ENCODE measurements around the gene SH2D3A.

The SH2D3A gene

GRCh38 chr19:6806488-6806887 is 39.3 kb upstream of the SH2D3A start:
- no peaks in the 10 kb centered on the region for H3K36me3 ChIP-seq (ENCODE audit: insufficient read depth)
- peaks cover 22% of the 10 kb centered on the region; the same call in 1 of the 2 replicates for H3K79me2 ChIP-seq (ENCODE audit: insufficient read depth, low read depth)
- peaks cover 23% of the 10 kb centered on the region for H3K4me1 ChIP-seq (ENCODE audit: low read depth, poor library complexity, severe bottlenecking)
- no peak overlapping the region for H3K9ac ChIP-seq
- no peaks in the 10 kb centered on the region for H4K20me1 ChIP-seq (ENCODE audit: insufficient read depth)
- H3K4me2 ChIP-seq, result no peak overlapping the region
- no peak for TF ChIP-seq CTCF (conservative IDR thresholded peaks at IDR 0.05; ENCODE audit: low read depth, low read length)
- no peaks in the 10 kb centered on the region for H3K27me3 ChIP-seq (ENCODE audit: insufficient read depth, low read depth)
- H3K4me3 ChIP-seq (IDR thresholded peaks at IDR 0.05; ENCODE audit: insufficient read depth, low read depth, low read length), result no peak overlapping the region
- H3K27ac ChIP-seq, result no peak overlapping the region
- H2AFZ ChIP-seq (ENCODE audit: low read depth), result no peak overlapping the region

- Histone ChIP-seq H2AFZ (ENCODE audit: low read depth) (no peak overlapping the region), H3K79me2 (ENCODE audit: insufficient read depth, low read depth) (peaks cover 40% of the 10 kb centered on the region), H3K4me1 (ENCODE audit: low read depth, poor library complexity, severe bottlenecking) (peaks cover 41% of the 10 kb centered on the region), H3K27me3 (ENCODE audit: insufficient read depth, low read depth) (no peaks in the 10 kb centered on the region), H3K27ac (peak overlapping the region; percentile 94), H3K9ac (peak overlapping the region; percentile 51; the same call in 1 of the 2 replicates), H3K4me3 (IDR thresholded peaks at IDR 0.05; ENCODE audit: insufficient read depth, low read depth, low read length) (no peak overlapping the region), H3K36me3 (ENCODE audit: insufficient read depth) (no peaks in the 10 kb centered on the region), H3K4me2 (peak overlapping the region; percentile 99; the same call in 1 of the 2 replicates), H4K20me1 (ENCODE audit: insufficient read depth) (no peaks in the 10 kb centered on the region)
- TF ChIP-seq CTCF (conservative IDR thresholded peaks at IDR 0.05; ENCODE audit: low read depth, low read length), result no peak
Measured at GRCh38 chr19:6803036-6803404, 35.8 kb upstream of the SH2D3A start.

DNA sequence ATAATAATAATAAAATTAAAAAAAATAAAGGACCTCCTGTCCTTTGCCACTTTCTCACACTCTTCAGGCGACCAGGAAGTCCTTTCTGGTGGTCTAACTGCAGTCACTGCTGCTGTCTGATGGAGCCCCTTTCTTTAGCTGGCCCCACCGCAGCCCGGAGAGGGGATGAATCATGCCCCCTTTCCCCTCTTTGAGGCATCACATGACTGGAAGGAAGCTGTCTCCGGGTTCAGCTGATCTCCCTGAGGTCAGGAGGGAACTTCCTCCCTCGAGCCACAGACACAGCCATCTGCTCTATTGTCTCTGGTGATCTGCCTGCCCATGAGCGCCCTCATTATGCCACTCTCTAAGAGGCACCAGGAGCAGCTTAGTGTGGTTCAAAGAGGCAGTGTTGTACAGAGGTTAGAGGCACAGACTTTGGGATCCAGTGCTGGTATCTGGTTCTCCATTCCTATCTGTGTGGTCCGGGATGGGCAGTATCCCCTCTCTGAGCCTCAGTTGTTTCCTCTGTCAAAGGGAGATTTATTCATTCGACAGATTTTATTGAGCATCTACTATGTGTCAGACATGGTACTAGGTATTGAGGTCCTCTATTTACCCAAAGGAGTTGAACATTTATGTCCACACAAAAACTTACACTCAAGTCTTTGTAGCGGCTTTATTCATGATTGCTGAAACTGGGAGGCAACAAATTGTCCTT is 35.3 kb upstream of the SH2D3A start:
- H3K36me3 ChIP-seq (ENCODE audit: insufficient read depth), result no peaks in the 10 kb centered on the region
- H3K27me3 ChIP-seq (ENCODE audit: insufficient read depth, low read depth), result no peaks in the 10 kb centered on the region
- peaks cover 46% of the 10 kb centered on the region for H3K79me2 ChIP-seq (ENCODE audit: insufficient read depth, low read depth)
- H3K4me1 ChIP-seq (ENCODE audit: low read depth, poor library complexity, severe bottlenecking), result peaks cover 41% of the 10 kb centered on the region
- H4K20me1 ChIP-seq (ENCODE audit: insufficient read depth), result no peaks in the 10 kb centered on the region
- TF ChIP-seq CTCF (conservative IDR thresholded peaks at IDR 0.05; ENCODE audit: low read depth, low read length), result no peak
- peak overlapping the region; percentile 51; the same call in 1 of the 2 replicates for H3K9ac ChIP-seq
- H3K27ac ChIP-seq, result peak overlapping the region; percentile 94
- peak overlapping the region; percentile 99 for H3K4me2 ChIP-seq
- H2AFZ ChIP-seq (ENCODE audit: low read depth), result peak overlapping the region; percentile 7; the same call in 1 of the 2 replicates
- no peak overlapping the region for H3K4me3 ChIP-seq (IDR thresholded peaks at IDR 0.05; ENCODE audit: insufficient read depth, low read depth, low read length)

DNA sequence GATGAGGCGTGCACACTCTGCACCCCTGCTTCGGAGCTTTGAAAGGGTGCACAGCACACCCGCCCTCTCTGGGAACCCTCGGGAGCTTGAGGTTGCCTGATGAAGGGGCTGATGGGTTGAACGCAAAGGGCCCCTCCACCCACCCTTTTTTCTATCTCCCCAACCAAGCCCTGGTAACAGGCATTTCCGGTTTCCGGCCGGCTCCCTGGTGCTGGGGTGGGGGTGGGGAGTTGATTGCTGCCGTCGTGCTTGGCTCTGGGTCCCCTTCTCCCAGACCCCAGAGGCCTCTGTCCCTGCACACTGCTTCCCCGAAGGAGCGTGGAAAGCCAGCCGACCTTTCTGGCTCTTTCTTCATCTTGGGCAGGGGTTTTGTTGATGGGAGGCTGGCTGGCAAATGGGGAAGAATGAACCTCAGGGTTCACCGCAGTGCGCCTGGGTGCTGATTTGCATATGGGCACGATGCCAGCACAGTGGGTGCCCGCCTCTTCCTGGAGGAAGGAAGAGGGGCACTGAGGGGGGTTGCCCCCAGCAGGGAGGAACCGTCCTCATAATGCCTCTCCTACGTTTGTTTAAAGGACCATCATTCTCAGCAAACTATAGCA is 34.4 kb upstream of the SH2D3A start:
- Histone ChIP-seq H3K4me3 (IDR thresholded peaks at IDR 0.05; ENCODE audit: insufficient read depth, low read depth, low read length) (no peak overlapping the region), H3K27ac (peak overlapping the region; percentile 94), H3K79me2 (ENCODE audit: insufficient read depth, low read depth) (peaks cover 53% of the 10 kb centered on the region)

More for the DNA sequence above, 34.4 kb upstream of the SH2D3A start:
- H4K20me1 ChIP-seq (ENCODE audit: insufficient read depth), result no peaks in the 10 kb centered on the region
- no peaks in the 10 kb centered on the region for H3K27me3 ChIP-seq (ENCODE audit: insufficient read depth, low read depth)
- H3K4me2 ChIP-seq, result peak overlapping the region; percentile 99
- peak overlapping the region; percentile 64 for H2AFZ ChIP-seq (ENCODE audit: low read depth)
- peaks cover 41% of the 10 kb centered on the region for H3K4me1 ChIP-seq (ENCODE audit: low read depth, poor library complexity, severe bottlenecking)
- no peak for TF ChIP-seq CTCF (conservative IDR thresholded peaks at IDR 0.05; ENCODE audit: low read depth, low read length)
- peak overlapping the region; percentile 63 for H3K9ac ChIP-seq
- no peaks in the 10 kb centered on the region for H3K36me3 ChIP-seq (ENCODE audit: insufficient read depth)
